Choroid plexus epithelial cell (primary cell): ENCODE measurements around the gene BEST2.
"Not testable (repeated sequence)": the region's sequence is repeated elsewhere in the genome, so short reads cannot be mapped to it uniquely, and the experiment has no call there.

Experiments
- DNase-seq: peaks from one replicate; pipeline ENCODE4 v3.0.0-alpha.2; 2010; ENCODE audit warnings: low read depth
- H3K4me3 ChIP-seq: 2 replicates; pipeline ENCODE4 v1.5.1; 2011; ENCODE audit warnings: low read depth, mild to moderate bottlenecking, control low read depth, low read length, moderate library complexity
- TF ChIP-seq, protein P1 (sequence below): conservative IDR thresholded peaks from 2 replicates; pipeline ENCODE4 v1.5.1; 2011; ENCODE audit warnings: low read depth, mild to moderate bottlenecking, control low read depth, inconsistent platforms, low read length, moderate library complexity

The BEST2 gene

DNA sequence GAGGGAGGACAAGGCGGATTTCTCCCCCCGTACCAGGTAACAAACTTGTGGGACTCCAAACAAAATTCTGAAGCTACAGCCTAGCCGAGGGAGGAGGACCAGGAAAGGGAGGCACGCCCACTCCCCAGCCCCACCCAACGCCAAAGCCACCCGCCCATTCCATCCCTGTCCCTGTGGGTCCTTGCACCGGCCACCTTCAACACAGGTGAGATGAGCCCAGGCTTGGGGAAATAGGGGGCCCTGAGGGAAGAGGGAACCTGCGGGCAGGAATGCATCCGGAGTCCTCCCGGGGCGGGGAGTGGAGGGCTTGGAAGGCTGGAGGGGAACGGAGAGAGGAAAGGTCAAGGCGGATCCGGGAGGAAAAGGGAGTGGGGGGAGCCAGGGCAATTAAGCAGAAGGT is at the start of gene BEST2:
Gene BEST2, plus strand, starts transcription at position 157 of the 400 bp plus-strand sequence. CDS start 802 bp downstream, outside the sequence.
- no peak for DNase-seq
- TF ChIP-seq, protein P1, sequence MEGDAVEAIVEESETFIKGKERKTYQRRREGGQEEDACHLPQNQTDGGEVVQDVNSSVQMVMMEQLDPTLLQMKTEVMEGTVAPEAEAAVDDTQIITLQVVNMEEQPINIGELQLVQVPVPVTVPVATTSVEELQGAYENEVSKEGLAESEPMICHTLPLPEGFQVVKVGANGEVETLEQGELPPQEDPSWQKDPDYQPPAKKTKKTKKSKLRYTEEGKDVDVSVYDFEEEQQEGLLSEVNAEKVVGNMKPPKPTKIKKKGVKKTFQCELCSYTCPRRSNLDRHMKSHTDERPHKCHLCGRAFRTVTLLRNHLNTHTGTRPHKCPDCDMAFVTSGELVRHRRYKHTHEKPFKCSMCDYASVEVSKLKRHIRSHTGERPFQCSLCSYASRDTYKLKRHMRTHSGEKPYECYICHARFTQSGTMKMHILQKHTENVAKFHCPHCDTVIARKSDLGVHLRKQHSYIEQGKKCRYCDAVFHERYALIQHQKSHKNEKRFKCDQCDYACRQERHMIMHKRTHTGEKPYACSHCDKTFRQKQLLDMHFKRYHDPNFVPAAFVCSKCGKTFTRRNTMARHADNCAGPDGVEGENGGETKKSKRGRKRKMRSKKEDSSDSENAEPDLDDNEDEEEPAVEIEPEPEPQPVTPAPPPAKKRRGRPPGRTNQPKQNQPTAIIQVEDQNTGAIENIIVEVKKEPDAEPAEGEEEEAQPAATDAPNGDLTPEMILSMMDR = no peak
- H3K4me3 ChIP-seq = no peak within 1 kb of the TSS

DNA sequence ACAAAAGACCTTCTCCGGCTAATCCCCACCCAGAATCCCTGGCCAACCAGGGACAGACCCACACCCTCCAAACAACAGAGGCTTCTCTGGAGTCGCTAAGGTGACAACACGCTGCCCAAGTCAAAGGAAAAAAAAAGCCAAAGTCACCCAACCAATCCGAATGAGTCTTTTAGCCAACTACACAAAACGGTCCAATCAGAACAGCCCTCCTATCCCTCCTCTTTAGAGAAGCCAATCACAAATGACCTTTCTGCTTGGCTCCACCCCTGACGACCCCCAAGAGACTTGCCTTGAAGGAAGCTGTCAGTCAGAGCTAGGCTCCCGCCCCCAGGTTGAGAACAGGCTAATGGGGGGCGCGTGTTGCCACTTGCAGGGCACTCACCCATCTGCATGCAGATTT is 48.5 kb upstream of the BEST2 start:
- H3K4me3 ChIP-seq = no peak overlapping the region
- TF ChIP-seq, protein P1 = no peak
- peak; percentile 65 for DNase-seq

DNA sequence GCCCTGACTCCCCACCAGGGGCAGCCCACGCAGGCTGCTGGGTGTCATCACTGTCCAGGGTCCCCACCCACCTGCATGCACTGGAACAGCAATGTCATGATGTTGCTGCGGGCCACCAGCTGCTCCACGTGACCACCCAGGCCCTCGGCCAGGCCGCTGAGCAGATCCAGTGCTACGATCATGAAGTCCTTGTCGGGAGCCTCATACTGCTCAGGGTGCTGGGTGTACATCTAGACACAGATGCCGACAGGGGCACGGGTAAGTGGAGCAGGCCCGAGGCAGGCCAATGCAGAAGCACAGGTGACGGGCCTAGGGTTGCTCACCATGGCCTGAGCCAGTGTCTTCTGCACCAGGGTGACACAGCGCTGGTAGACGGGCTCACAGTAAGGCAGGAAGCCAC is 46.4 kb upstream of the BEST2 start:
- H3K4me3 ChIP-seq = no peak overlapping the region
- TF ChIP-seq, protein P1 = no peak
- DNase-seq = no peak

DNA sequence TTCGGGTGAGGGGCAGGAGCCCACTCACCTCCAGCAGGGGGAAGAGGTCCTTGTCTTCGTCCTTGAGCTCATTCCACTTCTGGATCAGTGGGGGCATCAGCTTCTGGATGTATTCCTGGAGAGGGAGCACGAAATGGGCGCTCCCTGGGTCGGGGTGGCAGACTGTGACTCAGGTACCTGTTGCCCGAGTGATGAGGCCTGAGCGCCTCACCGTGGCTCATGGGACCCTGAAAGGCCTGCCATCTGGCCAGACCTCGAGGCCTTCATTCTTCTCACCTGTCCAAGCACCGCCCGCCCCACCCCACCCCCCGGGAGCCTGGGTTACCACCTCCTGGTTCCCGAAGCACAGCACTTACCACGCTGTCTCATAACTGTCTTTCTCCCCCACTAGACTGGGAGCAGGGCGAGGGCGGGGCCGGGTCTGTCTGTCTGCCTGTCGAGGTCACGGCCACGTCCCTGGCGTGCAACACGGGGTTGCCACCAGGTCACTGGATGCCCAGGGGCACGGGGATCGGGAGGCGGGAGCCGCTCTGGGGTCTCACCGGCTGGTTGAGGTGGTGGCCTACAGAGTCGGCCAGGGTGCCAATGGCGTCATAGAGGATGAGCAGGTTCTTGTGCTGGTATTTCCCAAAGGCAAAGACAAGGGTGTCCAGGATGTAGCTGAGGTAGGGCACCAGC is 45.8 kb upstream of the BEST2 start:
- no peak for DNase-seq
- no peak overlapping the region for H3K4me3 ChIP-seq
- TF ChIP-seq, protein P1 = no peak

GRCh38 chr19:12706332-12706718 is 45.3 kb upstream of the BEST2 start:
- TF ChIP-seq, protein P1 = no peak

GRCh38 chr19:12708641-12709040 is 43.0 kb upstream of the BEST2 start:
- DNase-seq = no peak
- no peak overlapping the region for H3K4me3 ChIP-seq
- TF ChIP-seq, protein P1 = no peak

More at GRCh38 chr19:12706332-12706718, 45.3 kb upstream of the BEST2 start:
- H3K4me3 ChIP-seq = no peak overlapping the region
- no peak for DNase-seq

GRCh38 chr19:12711187-12711586 is 40.4 kb upstream of the BEST2 start:
- DNase-seq = no peak
- TF ChIP-seq, protein P1 = no peak

DNA sequence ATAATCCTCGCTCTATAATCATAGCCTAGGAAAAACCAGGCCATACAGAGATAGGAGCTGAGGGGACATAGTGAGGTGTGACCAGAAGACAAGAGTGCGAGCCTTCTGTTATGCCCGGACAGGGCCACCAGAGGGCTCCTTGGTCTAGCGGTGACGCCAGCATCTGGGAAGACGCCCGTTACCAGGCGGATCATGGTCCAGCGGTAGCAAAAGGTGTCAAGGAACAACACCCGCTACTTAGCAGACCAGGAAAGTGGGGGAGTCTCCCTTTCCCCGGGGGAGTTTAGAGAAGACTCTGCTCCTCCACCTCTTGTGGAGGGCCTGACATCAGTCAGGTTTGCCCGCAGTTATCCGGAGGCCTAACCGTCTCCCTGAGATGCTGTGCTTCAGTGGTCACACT is 39.5 kb upstream of the BEST2 start:
- H3K4me3 ChIP-seq, DNase-seq: not testable (repeated sequence)

More at GRCh38 chr19:12711187-12711586, 40.4 kb upstream of the BEST2 start:
- no peak overlapping the region for H3K4me3 ChIP-seq

DNA sequence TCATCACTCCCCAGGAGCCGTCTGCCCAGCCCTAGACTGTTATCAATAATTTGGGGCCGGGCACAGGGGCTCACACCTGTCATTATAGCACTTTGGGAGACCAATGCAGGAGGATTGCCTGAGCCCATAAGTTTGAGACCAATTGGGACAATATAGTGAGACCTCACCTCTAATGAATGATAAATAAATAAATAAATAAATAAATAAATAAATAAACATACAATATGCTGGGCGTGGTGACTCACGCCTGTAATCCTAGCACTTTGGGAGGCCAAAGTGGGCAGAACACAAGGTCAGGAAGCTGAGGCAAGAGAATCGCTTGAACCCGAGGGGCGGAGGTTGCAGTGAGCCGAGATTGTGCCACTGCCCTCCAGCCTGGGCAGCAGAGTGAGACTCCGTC is 38.3 kb upstream of the BEST2 start:
- DNase-seq = not testable (repeated sequence)

More for the DNA sequence above, 38.3 kb upstream of the BEST2 start:
- not testable (repeated sequence) for H3K4me3 ChIP-seq
